AG09309 (cell line): ENCODE measurements around the gene PTAFR.

ENCODE experiments used
- DNase-seq: peaks from one replicate; pipeline ENCODE4 v3.0.0-alpha.2; 2010; ENCODE audit warnings: low read depth
- H3K4me3 ChIP-seq: 2 replicates; pipeline ENCODE4 v1.5.1; 2011; ENCODE audit warnings: mild to moderate bottlenecking, low read depth, low read length, moderate library complexity; ENCODE audit not compliant: control insufficient read depth
- CTCF ChIP-seq: IDR thresholded peaks from 2 replicates; pipeline ENCODE4 v1.5.1; 2011; ENCODE audit warnings: mild to moderate bottlenecking, low read depth, low read length, inconsistent platforms; ENCODE audit not compliant: insufficient read depth, control insufficient read depth; ENCODE audit errors: missing control alignments

PTAFR gene

DNA sequence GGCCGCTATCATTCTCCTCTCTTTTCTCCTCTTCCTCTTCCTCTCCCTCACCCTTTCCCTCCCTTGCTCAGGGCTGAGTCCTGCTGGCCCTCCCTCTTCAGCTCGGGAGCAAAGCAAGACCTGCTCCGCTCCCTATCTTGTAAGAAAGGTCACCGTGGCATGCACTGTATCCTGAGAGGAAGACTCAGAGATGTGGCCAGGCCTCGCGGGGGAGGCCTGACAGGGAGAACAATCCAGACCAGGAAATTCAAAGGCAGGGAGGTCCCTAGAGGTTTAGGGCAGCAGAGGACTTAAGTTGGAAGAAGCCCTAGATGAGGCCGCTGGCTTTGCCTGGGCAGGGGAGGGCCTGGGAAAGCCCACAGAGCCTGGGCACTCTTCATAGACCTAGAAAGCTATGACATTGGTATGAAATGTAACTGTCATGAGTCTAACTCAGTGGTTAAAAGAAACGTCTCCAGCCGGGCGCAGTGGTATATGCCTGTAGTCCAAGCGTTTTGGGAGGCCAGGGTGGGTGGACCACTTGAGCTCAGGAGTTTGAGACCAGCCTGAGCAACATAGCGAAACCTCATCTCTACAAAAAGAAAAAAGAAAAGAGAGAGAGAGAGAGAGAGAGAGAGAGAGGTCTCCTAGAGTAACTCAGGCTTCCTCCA is 14.6 kb upstream of the PTAFR start:
- no peak for DNase-seq
- no peak for TF ChIP-seq CTCF
- H3K4me3 ChIP-seq: no peak overlapping the region

DNA sequence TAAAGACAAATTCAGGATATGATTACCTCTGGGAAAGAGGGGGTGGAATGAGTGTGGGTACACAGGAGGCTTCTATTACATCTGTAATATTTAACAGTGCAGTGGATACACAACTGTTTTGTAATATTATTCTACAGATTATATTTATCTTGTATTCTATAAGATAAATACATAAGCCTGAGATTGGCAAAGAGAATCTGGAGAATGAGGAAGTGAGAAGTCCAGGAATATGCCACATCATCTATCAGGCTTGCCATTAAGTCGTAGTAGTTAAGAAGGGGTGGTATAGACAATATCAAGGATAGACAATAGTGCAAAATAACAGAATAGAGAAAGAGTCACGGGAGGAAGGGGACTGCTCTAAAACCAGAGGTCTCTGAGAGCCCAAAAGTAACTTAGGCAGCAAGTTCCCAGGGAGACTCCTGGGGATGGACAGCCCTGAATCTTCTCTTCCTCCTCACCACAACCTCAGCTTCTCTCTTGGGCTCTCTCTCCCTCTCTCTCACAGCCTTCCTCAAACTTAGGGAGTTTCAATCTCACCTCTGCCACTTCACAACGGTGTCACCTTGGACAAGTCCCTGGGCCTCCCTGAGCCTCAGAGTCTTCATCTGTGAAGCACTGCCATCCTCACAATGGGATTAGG is 14.0 kb upstream of the PTAFR start:
- DNase-seq: no peak
- no peak for TF ChIP-seq CTCF
- H3K4me3 ChIP-seq: no peak overlapping the region

- DNase-seq: no peak
- no peak overlapping the region for H3K4me3 ChIP-seq
- TF ChIP-seq CTCF: no peak
Observed at GRCh38 chr1:28185071-28185470, 8.6 kb upstream of the PTAFR start.

DNA sequence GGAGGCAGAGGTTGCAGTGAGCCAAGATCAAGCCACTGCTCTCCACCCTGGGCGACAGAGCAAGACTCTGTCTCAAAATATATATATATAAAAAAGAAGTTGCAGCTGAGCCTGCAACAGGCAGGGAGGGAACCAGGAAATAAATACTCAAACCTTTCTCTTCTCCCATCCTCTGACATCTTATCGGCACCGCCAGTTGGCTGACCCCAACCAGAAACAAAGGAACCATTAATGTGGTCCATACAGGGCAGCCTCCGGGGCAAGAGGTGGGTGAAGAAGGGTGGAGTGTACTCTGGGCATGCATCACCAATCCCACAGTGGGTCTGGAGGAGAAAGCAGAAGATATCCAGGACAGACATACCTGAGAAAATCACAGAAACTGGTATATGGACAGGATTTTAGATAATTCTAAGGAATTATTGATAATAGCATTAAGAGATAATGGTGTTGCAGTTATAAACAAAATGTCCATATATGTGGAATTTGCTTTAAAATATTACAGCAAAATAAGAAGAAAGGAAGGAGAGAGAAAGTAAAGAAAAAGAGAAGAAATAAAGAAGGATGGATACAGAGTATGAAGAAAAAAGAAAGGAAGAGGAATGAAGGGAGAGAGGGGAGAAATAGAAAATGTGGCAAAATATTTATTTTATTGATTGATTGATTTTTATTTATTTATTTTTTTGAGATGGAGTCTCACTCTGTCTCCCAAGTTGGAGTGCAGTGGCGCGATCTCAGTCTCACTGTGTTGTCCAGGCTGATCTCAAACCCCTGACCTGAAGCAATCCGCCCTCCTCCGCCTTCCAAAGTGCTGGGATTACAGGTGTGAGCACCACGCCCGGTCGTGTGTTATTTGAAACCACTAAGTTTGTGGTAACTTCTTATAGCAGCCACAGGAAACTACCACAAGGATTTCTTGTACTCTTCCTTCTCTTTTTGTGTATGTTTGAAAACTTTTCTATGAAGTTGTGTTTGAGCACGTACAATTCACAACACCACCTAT is 4.1 kb upstream of the PTAFR start:
- no peak for TF ChIP-seq CTCF
- no peak for DNase-seq
- H3K4me3 ChIP-seq: no peak overlapping the region

DNA sequence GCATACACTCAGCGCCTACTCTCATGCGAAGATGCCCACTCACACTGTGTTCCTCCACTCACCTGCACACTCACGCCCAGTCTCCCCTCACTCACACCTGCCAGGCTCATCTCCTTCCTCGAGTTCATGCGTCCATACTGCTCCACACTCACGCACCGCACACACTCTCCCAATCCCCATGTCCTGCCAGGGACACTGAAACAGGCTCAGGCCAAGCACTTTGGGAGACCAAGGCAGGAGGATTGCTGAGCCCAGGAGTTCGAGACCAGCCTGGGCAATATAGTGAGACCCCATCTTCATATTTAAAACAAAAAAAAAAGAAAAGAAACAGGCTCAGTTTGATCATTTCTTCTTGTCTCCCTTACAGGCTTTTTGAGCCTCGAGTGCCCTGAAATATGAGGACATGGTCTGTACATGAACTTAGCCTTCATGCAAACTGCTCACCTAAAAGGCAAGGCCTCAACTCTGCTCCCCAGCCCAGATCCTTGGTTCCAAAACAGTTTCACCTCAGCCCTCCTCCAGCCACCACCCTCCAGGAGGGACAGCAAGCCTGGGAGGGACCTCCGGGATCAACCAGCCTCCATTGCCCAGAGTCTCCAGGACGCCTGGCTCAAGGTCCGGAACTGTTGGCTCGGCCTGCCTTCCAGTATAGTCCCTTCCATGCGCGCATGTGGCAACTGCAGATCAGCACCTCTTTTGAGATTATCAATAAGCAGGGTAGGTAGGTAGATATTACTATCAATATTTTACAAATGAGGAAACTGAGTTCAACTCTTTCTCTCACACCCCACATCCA is 2.4 kb upstream of the PTAFR start:
- TF ChIP-seq CTCF: no peak
- H3K4me3 ChIP-seq: no peak overlapping the region
- no peak for DNase-seq

- no peak for TF ChIP-seq CTCF
- H3K4me3 ChIP-seq: no peak overlapping the region
- DNase-seq: no peak
Observed at GRCh38 chr1:28175955-28176485, 470 bp downstream of the PTAFR start.
